ENCODE measurements around the gene TUBGCP4.

DNA sequence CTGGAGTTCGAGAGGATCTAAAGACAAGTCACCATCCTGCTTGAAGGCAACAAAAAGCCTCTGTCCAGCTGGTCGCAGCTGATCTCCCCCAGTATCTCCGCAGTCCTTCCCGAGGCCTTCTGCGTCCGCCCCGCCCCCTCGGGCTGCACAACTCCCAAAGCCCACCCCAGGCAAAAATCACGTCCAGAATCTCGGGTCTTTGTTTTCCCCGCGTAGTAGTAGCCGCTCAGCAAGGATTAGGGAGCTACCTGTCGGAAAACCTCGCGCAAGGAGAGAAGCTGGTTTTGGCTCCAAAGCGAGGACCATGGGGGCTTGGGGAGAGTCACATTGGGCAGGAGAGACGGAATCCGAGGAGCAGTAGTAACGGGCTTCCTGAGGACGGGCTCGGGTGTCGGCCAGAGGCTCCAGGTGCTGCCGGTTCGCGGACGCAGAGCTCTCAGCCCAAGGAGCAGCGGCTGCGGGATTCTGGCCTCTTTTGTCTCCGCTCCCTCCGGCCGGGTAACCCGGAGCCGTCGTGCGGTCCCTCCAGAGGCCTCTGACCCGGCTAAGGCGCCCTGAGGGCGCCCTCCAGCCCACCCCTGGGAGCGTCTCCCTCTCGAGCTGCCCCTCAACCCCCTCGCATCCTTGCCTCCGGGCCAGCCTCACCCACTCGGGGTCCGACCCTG lies 459 bp upstream of the TUBGCP4 start:
- TF ChIP-seq, protein P1, sequence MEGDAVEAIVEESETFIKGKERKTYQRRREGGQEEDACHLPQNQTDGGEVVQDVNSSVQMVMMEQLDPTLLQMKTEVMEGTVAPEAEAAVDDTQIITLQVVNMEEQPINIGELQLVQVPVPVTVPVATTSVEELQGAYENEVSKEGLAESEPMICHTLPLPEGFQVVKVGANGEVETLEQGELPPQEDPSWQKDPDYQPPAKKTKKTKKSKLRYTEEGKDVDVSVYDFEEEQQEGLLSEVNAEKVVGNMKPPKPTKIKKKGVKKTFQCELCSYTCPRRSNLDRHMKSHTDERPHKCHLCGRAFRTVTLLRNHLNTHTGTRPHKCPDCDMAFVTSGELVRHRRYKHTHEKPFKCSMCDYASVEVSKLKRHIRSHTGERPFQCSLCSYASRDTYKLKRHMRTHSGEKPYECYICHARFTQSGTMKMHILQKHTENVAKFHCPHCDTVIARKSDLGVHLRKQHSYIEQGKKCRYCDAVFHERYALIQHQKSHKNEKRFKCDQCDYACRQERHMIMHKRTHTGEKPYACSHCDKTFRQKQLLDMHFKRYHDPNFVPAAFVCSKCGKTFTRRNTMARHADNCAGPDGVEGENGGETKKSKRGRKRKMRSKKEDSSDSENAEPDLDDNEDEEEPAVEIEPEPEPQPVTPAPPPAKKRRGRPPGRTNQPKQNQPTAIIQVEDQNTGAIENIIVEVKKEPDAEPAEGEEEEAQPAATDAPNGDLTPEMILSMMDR (IDR thresholded peaks at IDR 0.05), result no peak
- TF ChIP-seq POLR2A (IDR thresholded peaks at IDR 0.05), result no peak

All from right lobe of liver (tissue), 4 donors.